GM21390 (cell line): ENCODE results near the gene PLSCR5.
A peak's percentile ranks its signal among the peaks of the same experiment; 100 is the strongest.

ENCODE experiments used
- ATAC-seq: cut with Tn5 transposase; IDR thresholded peaks from one replicate; pipeline ENCODE4 v1.9.1; 2021; ENCODE audit not compliant: unreplicated experiment

Gene PLSCR5

DNA sequence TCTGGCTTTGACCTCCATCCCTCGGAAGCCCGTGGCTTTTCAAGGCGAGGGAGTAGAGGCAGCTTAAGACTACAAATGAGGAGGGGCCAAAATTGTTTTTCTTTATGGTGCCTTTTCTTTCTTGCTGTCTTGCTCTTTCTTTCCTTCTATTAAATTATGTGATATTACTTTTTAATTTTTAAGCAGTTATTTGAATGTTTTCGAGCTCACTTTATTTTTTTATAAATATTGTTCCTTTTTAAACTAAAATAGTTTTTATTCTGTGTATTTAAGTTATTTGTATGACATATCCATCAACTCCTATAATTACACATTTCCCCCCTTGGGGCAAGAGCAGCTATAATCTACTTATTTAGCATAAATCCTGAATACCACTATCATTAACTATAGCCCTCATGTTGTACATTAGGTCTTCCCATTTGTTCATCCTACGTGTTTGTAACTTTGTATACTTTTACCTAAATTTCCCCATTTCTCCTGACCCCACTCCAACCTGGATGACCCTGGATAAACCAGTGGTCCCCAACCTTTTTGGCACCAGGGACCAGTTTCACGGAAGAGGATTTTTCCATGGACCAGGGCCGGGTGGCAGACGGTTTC, 60.1 kb downstream of the PLSCR5 start:
- no peak for ATAC-seq

DNA sequence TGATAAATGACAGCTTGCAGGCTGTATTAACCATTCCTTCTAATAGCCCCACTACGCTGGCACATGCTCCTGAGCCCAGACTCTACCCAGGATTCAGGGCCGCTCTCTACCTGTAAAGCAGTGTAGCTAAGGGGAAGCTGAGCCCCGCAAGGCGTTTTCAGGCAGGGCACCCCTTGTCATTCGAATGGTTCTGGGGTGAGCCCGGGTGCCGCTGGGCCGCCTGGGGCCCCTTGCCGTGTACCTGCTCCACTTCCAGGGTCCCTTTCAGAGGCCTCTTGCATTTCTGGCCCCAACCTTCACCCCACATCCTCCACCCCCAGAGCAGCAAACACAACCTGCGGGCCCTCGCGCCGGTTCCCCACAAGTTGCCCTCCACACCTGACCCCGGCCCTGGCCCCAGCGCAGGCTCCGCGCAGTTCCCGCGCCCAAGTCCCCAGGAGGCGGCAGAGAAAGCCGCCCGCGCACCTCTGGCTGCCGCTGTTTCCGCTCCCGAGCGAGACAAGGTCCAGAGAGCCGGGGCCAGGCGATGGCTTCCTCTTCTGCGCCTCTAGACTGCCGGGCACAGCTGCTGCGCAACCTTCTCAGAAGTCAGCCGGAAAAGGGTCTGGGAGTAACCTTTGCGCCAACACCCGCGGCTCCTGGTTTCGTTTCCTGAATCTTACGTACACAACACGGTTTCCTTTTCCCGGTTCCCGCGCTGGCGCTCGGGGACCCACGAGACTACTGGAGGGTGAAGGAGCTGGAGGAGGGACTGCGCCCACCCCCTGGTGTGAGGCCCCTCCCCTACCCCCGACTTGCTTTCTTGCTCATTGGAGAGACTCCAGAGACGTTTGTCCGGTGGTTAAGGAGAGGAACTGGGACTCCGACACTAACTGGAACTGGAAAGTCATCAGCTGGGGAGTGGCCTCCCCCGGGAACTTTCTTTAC, 60.9 kb downstream of the PLSCR5 start, which contains the start of gene PLSCR1:
TSS of gene PLSCR1 (minus strand) at position 606 of the 927 bp plus-strand sequence. CDS start 8,055 bp downstream, outside the sequence.
- peak; percentile 75 for ATAC-seq

- peak; percentile 2 for ATAC-seq
Observed at GRCh38 chr3:146543461-146544001, 61.6 kb downstream of the PLSCR5 start.

GRCh38 chr3:146542978-146543377, 62.2 kb downstream of the PLSCR5 start:
- ATAC-seq, result no peak

- ATAC-seq, result no peak
Observed at GRCh38 chr3:146542179-146542578, 63.0 kb downstream of the PLSCR5 start.

DNA sequence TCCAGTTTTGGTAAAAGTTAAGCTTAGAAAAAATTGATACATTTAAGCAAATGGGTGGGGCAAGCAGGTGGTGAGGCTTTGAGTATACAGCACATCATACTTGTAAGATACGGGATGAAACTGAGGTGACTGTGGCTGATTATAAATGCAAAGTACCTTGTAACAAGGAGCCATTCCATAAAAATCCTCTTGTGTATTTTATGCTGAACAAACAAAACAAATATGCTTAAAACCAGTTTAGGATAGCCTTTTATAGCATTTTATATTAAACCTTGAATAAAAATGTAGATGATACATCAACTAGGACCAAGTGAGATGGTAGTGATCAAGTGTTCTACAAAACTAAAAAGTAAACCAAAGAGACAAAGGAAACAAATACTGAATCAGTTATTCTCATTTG, 64.2 kb downstream of the PLSCR5 start:
- no peak for ATAC-seq

- ATAC-seq, result no peak
Observed at GRCh38 chr3:146540236-146540635, 64.9 kb downstream of the PLSCR5 start.

- ATAC-seq, result no peak
Observed at GRCh38 chr3:146539315-146539714, 65.8 kb downstream of the PLSCR5 start.

DNA sequence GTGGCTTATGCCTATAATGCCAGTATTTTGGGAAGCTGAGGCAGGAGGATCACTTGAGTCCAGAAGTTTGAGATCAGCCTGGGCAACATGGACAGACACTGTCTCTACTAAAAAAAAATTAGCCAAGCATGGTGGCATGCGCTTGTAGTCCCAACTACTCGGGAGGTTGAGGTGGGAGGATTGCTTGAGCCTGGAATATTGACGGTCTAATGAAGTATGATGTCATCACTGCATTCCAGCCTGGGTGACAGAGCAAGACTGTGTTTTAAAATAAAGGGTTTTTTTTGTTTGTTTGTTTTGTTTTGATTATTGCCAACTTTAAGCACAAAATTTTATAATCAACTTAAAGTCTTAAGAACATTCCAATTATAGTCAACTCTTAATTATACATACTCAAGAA, 67.5 kb downstream of the PLSCR5 start:
- no peak for ATAC-seq

GRCh38 chr3:146536681-146537080, 68.5 kb downstream of the PLSCR5 start:
- ATAC-seq, result no peak
